ENCODE measurements around the gene VPS13D.
"Not testable (repeated sequence)": the region's sequence is repeated elsewhere in the genome, so short reads cannot be mapped to it uniquely, and the experiment has no call there.

VPS13D gene

DNA sequence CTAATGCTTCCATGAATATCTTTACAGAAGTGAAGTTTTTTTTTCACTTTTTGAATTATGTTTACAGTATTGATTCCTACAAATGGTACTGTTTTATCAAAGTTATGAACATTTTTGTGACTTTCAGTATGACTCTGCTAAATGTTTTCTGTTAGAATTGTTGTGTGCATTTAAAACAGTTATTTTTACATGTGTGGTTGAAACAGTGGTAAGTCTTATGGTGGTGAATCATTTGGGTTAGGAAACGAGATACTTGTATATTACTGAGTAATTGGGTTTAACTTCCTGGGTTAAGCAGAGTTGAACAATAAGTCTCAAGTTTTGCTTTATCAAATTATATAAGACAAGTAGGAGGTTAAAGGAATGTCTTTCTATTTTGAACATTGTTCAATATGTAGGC lies 66.8 kb downstream of the VPS13D start:
- peak; percentile 10 for DNase-seq

DNA sequence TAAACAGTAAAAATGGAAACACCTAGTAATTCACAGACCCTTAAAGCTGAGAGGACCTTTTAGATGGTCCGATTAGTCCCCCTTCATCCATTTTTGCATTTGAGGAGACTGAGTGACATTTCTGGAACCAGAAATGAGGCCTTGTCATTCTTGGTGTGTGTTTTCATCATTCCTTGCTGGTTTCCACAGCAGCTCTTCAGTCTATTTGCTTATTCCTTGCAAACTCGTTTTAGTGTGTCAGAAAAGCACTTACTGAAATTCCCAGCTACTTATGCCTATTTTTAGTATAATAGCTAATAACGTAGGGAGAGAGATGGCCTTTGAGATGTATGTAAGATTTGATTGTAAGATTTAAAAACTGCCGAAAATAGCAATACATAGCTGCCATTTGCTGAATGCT lies 70.9 kb downstream of the VPS13D start:
- no peak for DNase-seq

- no peak for DNase-seq
Observed at GRCh38 chr1:12301518-12302237, 71.8 kb downstream of the VPS13D start.

GRCh38 chr1:12302798-12303447 lies 73.1 kb downstream of the VPS13D start:
- no peak for DNase-seq

DNA sequence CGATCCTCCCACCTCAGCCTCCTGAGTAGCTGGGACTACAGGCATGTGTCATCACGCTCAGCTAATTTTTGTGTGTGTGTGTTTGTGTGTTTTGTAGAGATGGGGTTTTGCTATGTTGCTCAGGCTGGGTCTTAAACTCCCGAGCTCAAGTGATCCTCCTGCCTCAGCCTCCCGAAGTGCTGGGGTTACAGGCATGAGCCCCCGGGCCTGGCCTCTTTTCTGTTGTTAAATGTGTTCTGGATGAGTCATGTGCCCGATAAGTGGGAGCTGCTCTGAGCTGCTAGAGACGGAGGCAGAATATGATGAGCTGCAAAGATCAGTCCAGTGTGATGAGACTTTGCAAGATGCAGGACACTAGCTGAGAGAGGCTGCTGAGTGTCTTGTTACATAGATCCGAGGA lies 75.5 kb downstream of the VPS13D start:
- peak; percentile 39 for DNase-seq

DNA sequence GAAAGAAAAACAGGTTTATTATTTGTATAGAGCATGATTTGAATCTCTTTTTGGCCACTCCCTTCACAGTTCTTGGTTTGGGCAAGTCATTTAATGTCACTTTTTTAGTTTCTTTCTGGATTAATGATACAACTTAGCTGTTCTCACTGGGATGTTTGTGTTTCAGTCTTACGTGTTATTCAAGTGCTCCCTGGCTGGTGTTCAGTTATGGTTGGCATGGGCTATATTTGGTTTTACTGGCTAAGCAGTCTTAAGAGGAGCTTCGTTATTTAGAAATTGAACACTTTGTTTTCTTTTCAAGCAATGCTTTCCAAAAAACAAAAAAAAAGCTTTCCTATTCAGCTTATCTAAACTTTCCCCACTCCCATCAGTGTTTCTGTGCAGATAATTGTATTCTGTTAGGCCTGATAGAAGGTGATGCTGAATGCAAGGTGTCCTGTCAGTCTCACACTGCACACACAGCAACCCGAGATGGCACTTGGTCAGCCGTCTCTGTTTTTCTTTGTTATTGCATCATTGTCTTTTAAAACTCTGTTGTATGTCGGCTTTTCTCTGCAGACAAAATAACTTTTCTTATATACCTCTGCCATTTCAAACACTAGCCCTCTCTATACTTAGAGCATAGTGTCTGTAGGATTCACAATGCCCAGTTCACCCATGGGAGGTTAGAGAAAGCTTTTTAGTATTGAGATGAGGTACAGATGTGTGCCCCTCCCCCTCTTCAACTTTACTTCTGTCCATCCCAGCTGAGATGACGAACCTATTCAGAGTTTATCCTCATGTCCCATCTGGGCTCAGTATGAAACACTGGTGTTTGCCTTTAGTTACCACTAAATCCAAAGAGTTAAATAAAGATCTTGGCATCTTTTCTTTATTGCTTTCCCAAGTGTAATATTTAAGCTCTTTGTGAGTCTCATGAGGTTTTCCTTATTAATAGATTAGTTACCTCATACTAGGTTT lies 80.2 kb downstream of the VPS13D start:
- DNase-seq: no peak

DNA sequence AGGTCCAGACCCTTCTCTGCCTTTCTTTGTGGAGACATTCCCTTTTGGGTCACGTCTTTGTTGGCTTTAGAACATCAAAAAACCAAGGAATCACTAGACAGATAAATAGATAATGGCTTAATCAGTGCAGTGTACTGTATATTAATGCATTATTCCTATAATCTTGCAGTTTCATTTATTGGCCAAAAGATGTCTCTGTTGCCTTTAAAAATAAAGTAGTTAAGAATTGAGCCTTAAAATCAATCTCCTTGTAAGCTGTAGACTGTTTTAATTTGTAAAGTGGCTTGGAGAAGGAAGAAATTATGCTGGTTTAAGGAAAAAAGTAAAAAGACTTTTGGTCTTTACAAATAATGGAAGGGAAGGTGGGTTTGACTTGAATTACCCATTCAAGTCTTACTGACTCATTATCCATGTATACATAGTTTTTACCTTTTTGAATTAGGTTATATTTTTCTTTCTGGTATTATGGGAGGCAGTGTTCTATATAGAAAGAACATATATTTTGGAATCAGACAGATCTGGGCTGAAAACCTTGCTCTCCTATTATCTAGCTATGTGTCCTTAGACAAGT lies 84.6 kb downstream of the VPS13D start:
- DNase-seq: no peak

GRCh38 chr1:12315146-12315545 lies 85.3 kb downstream of the VPS13D start:
- DNase-seq: no peak

DNA sequence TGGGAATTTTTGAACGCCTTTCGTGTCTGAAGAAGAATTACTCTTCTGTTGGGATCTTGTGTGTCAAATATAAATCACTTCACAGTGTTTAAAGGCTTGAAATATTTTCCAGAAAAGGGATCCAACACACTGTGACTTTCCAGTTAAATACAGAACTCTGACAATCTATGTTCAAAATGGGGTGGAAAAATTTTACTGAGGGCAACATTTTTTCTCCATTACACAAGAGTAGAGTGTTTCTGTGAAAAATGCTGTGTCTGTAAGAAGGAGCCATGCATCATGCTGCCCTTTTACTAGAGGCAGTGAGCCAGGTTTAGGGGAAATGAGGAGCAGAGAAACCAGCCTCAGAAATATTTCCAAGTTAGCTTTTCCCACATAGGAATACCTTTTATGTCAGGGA lies 86.5 kb downstream of the VPS13D start:
- no peak for DNase-seq

GRCh38 chr1:12320486-12320885 lies 90.7 kb downstream of the VPS13D start:
- DNase-seq: no peak

GRCh38 chr1:12324423-12324822 lies 94.6 kb downstream of the VPS13D start:
- DNase-seq: no peak

GRCh38 chr1:12324973-12325372 lies 95.1 kb downstream of the VPS13D start:
- not testable (repeated sequence) for DNase-seq

DNA sequence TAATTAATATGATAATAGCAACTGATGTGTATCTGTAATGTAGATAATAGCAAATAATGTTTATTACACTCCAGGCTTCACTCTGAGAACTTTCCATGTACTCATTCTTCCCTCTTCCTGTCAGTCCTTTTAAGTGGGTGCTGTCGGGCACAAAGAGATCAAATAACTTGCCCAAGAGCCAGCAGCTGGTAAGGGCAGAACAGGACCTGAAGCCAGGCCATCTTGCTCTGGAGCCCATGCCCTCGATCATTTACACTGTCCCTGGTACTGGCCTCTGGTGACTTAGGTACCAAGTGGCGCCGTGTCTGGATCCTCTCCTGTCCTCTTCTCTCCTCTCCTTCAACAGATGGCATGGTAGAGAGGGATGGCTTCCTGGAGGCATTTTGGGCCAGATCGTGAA lies 97.2 kb downstream of the VPS13D start:
- no peak for DNase-seq

DNA sequence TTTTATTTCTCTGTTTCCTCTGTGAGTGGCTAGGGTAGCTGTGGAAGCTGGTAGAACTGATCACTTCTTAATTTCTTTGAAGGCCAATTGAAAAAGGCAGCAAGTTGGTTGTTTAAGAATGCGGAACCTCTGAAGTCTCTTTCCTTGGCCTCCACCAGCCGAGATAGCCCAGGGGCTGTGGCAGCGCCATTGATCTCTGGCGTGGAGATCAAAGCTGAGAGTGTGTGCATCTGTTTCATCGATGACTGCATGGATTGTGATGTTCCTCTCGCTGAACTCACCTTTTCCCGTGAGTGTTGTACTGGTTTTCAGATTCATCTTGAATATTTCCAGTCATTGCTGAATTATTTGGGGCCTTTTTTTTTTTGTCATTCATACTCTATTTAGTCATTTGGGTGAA lies 97.7 kb downstream of the VPS13D start:
- no peak for DNase-seq

GRCh38 chr1:12333036-12333785 lies 103.4 kb downstream of the VPS13D start:
- DNase-seq: no peak

GRCh38 chr1:12335815-12336214 lies 106.0 kb downstream of the VPS13D start:
- no peak for DNase-seq

DNA sequence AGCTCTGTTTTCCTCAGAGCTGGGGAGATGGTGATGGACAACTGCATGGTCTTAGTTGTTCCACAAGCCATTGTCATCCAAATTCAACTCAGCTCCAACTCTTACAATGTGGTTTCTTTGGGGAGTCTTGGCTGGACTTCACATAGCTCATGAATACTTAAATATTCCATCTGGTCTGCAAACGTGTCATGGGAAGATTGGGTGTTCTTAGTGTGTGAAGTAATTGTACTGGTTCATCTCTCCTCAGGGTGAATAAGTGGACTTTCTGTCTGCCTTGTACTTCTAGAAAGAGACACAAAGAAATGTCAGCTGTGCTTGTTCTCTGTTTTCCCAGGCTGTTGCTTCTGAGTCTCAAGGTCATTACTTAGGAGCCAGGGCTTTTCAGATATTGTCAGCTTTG lies 106.6 kb downstream of the VPS13D start:
- DNase-seq: no peak

DNA sequence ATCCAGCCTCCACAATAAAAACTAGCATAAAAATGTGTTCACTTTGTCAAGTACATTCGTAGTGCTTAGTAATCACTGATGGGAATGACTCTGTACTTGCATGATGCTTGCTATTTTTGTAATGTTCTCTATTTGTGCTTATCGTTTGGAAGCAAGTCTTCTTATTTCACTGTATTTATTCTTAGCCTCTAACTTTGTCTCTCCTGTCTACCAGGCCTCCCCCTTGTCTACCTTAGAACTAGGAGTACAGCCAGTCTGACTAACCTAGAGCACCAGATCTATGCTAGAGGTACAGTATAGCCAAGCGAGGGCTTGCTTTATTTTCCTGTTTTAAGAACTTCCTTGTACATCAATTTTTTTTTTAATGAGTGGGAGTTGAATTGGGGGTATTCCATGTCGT lies 108.2 kb downstream of the VPS13D start:
- no peak for DNase-seq

DNA sequence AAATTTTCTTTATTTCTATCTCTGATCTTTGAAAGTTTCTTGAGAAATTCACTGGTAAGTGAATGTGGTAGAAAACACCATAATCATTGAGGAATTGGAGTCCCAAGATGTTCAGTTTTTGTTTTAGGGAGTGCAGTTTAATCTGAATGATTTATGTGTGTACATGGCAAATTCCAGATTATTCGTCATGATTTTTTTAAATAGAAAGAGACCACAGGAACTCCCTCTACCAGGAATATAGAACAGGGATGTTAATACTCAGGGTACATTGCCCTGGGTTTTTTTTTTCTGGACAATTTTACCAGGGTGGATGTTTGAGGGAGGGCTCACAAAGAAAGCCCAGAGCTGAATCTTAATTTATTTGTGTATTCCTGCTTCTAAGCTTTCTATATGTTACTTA lies 109.0 kb downstream of the VPS13D start:
- no peak for DNase-seq

- DNase-seq: no peak
Observed at GRCh38 chr1:12339396-12339795, 109.6 kb downstream of the VPS13D start.

DNA sequence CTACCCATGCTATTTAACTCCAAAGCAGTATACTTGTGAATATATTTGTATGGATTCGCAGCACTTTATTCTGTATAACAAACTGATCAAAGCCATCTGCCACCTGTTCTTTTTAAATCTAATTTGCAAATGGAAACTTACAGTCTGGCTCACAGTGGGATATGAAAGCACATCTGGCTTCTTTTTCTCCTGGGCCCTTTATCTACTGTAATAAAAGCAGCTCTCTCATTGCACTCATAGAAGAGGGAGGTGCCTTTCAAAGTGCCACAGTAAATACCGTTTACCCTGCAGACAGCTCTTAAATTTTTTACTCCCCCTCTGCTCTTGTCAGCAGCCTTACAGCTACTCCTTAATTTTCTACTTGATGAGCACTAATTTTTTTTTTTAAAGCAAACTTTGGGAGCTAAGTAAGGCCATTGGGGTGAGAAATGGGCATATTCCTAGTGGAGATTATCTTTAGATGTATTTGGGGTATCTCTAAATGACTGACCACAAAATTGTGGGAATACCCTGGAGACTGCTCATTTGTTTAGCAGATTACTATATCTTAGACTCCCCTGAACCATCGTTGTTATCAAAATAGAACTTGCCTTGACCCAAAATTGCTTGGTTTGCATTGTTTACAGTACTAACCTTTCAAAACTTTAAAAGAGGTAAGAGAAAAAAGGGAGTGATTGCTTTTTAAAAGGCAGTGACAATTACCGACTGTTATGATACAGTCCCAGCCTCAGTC lies 110.1 kb downstream of the VPS13D start:
- DNase-seq: no peak

GRCh38 chr1:12340544-12340930 lies 110.7 kb downstream of the VPS13D start:
- no peak for DNase-seq
